OCI-LY7 (cell line): ENCODE measurements around the gene TRAPPC1. TPM values are rescaled to one million over a fixed set of nuclear protein-coding genes. Genes with fewer than 3 reads are reported as not detected.

Experiments used
- BruUV-seq: library from RNA; stranded (reverse); fragments of 400-500 nt; replicated peaks from 2 replicates; lab custom pipeline; 2021; lab: Mats Ljungman, UMichigan
- CTCF ChIA-PET: fragments of 300-600 bp; sonication (Branson Sonifier 250); formaldehyde crosslinking; loops from one replicate; lab custom pipeline; 2022; ENCODE audit warnings: antibody characterized with exemption; ENCODE audit not compliant: unreplicated experiment; lab: Charles Lee
- POLR2A ChIA-PET: fragments of 300-600 bp; sonication (Branson Sonifier 250); formaldehyde crosslinking; loops from one replicate; lab custom pipeline; 2022; ENCODE audit warnings: antibody characterized with exemption; lab: Charles Lee
- DNase-seq: peaks from one replicate; pipeline ENCODE4 v3.0.0-alpha.2; 2015; ENCODE audit warnings: low spot score
- H2AFZ ChIP-seq: fragments of 200-600 bp; sonication (generic), shearing (Covaris generic); 2 replicates; pipeline ENCODE4 v1.6.1; 2014; ENCODE audit warnings: mild to moderate bottlenecking, antibody characterized with exemption, low read length, moderate library complexity
- H3K27ac ChIP-seq: fragments of 200-600 bp; sonication (generic); 2 replicates; pipeline ENCODE4 v1.5.1; 2014; ENCODE audit warnings: mixed run types, low read depth, mild to moderate bottlenecking, moderate library complexity, low read length, inconsistent platforms; ENCODE audit not compliant: poor library complexity, severe bottlenecking
- H3K36me3 ChIP-seq: fragments of 200-600 bp; sonication (generic); 2 replicates; pipeline ENCODE4 v1.6.1; 2014; ENCODE audit warnings: mild to moderate bottlenecking, antibody characterized with exemption, low read length, moderate library complexity, mixed read lengths; ENCODE audit not compliant: insufficient read depth
- H3K4me1 ChIP-seq: fragments of 200-600 bp; sonication (generic); 2 replicates; pipeline ENCODE4 v1.5.1; 2014; ENCODE audit warnings: mild to moderate bottlenecking, low read length; ENCODE audit not compliant: insufficient read depth, poor library complexity, severe bottlenecking
- H3K4me2 ChIP-seq: fragments of 200-600 bp; sonication (generic); 2 replicates; pipeline ENCODE4 v1.6.1; 2014; ENCODE audit warnings: mild to moderate bottlenecking, low read length
- H3K4me3 ChIP-seq: fragments of 200-600 bp; sonication (generic); 2 replicates; pipeline ENCODE4 v1.5.1; 2014; ENCODE audit warnings: mild to moderate bottlenecking, low read depth, low read length; ENCODE audit not compliant: poor library complexity, severe bottlenecking
- H3K79me2 ChIP-seq: fragments of 200-600 bp; sonication (generic); 2 replicates; pipeline ENCODE4 v1.6.1; 2016; ENCODE audit warnings: low read depth, mild to moderate bottlenecking, low read length, moderate library complexity, mixed read lengths; ENCODE audit not compliant: insufficient read depth
- H3K9me2 ChIP-seq: fragments of 200-600 bp; sonication (generic); 2 replicates; pipeline ENCODE4 v1.6.1; 2016; ENCODE audit warnings: mild to moderate bottlenecking, low read length, mixed read lengths; ENCODE audit not compliant: insufficient read depth
- H3K9me3 ChIP-seq: fragments of 200-600 bp; sonication (generic); 2 replicates; pipeline ENCODE4 v1.6.1; 2014; ENCODE audit warnings: mild to moderate bottlenecking, mixed run types, low read length, mixed read lengths
- H4K20me1 ChIP-seq: fragments of 200-600 bp; sonication (generic); 2 replicates; pipeline ENCODE4 v1.6.1; 2014; ENCODE audit warnings: mild to moderate bottlenecking, antibody characterized with exemption, low read length, moderate library complexity, mixed read lengths; ENCODE audit not compliant: insufficient read depth
- CTCF ChIP-seq: fragments of 200-600 bp; sonication (generic); conservative IDR thresholded peaks from 2 replicates; pipeline ENCODE4 v1.5.1; 2014; ENCODE audit warnings: mild to moderate bottlenecking, antibody characterized with exemption, low read length, moderate library complexity, mixed read lengths
- EZH2phosphoT487 ChIP-seq: fragments of 200-600 bp; sonication (generic); IDR thresholded peaks from 2 replicates; pipeline ENCODE4 v1.6.1; 2018; ENCODE audit warnings: low read depth, borderline replicate concordance, mild to moderate bottlenecking, mixed run types, antibody characterized with exemption, low read length, moderate library complexity, mixed read lengths
- intact Hi-C: fragments of 100-400 bp; cut with micrococcal nuclease; formaldehyde crosslinking; loops from one replicate; pipeline ENCODE4 v1.10.0; 2022; ENCODE audit not compliant: unreplicated experiment
- total RNA-seq, 2 experiments: library from RNA; depleted of rRNA in 1 of 2; stranded (reverse); fragments of >200 nt in 1 of 2; shearing (Covaris generic) in 1 of 2; gene quantifications; 2 replicates each; pipeline ENCODE4 v1.2.3, GENCODE V29; 2014 to 2022

TRAPPC1 gene
- total RNA-seq, 2 experiments from 2014 or later, result 40.2 to 150 TPM

- CTCF ChIA-PET, result no interaction called here
- H4K20me1 ChIP-seq, result no peaks in the 10 kb centered on the region
- POLR2A ChIA-PET, result no interaction called here
Observed at GRCh38 chr17:7971651-7972050, 39.9 kb upstream of the TRAPPC1 start.

GRCh38 chr17:7969433-7969832 lies 37.7 kb upstream of the TRAPPC1 start:
- intact Hi-C loops, result no loop called here
- Histone ChIP-seq H4K20me1 (no peaks in the 10 kb centered on the region), H3K4me2 (no peak overlapping the region), H2AFZ (no peak overlapping the region), H3K4me3 (no peak overlapping the region), H3K79me2 (no peaks in the 10 kb centered on the region), H3K27ac (no peak overlapping the region), H3K9me3 (peaks cover 4% of the 10 kb centered on the region; the same call in 1 of the 2 replicates), H3K36me3 (no peaks in the 10 kb centered on the region), H3K4me1 (no peaks in the 10 kb centered on the region), H3K9me2 (no peaks in the 10 kb centered on the region)
- POLR2A ChIA-PET, result no interaction called here
- DNase-seq, result no peak
- TF ChIP-seq CTCF (no peak), EZH2phosphoT487 (no peak)
- no TSS peak for BruUV-seq
- CTCF ChIA-PET, result no interaction called here

More at GRCh38 chr17:7971651-7972050, 39.9 kb upstream of the TRAPPC1 start:
- no peak for TF ChIP-seq EZH2phosphoT487
- no peak for TF ChIP-seq CTCF
- Histone ChIP-seq H2AFZ (no peak overlapping the region), H3K4me3 (no peak overlapping the region), H3K4me1 (no peaks in the 10 kb centered on the region), H3K9me2 (no peaks in the 10 kb centered on the region), H3K9me3 (peaks cover 18% of the 10 kb centered on the region), H3K79me2 (no peaks in the 10 kb centered on the region), H3K27ac (no peak overlapping the region), H3K36me3 (no peaks in the 10 kb centered on the region), H3K4me2 (no peak overlapping the region)
- no TSS peak for BruUV-seq
- intact Hi-C loops, result no loop called here
- no peak for DNase-seq

- no peak for DNase-seq
- no peak overlapping the region for H3K27ac ChIP-seq
- no peaks in the 10 kb centered on the region for H3K9me2 ChIP-seq
- H2AFZ ChIP-seq, result no peak overlapping the region
- CTCF ChIA-PET, result no interaction called here
- POLR2A ChIA-PET, result no interaction called here
- TF ChIP-seq CTCF (no peak), EZH2phosphoT487 (no peak)
- H3K36me3 ChIP-seq, result no peaks in the 10 kb centered on the region
- H3K4me2 ChIP-seq, result no peak overlapping the region
- BruUV-seq, result no TSS peak
- no peaks in the 10 kb centered on the region for H3K79me2 ChIP-seq
- no peaks in the 10 kb centered on the region for H3K9me3 ChIP-seq
- H3K4me1 ChIP-seq, result no peaks in the 10 kb centered on the region
- no peaks in the 10 kb centered on the region for H4K20me1 ChIP-seq
- H3K4me3 ChIP-seq, result no peak overlapping the region
- intact Hi-C loops, result no loop called here
Observed at GRCh38 chr17:7967751-7968150, 36.0 kb upstream of the TRAPPC1 start.
